Activated T-cell treated with anti-CD3 and anti-CD28 coated beads, Interleukin-2, amount 50 U/mL, for 72 hours (primary cell): ENCODE measurements around the gene CHCHD3. TPM values are rescaled to one million over a fixed set of nuclear protein-coding genes. Genes with fewer than 3 reads are reported as not detected.
"Not testable (repeated sequence)": the region's sequence is repeated elsewhere in the genome, so short reads cannot be mapped to it uniquely, and the experiment has no call there.

Source experiments
- ATAC-seq, 2 donors: fragments of 150-1000 bp; cut with Tn5 transposase; replicated peaks in 1 of 2; 2 replicates each; pipeline ENCODE4 v1.10.0; 2021; ENCODE audit warnings: moderate library complexity in 2 of 2, mild to moderate bottlenecking in 1 of 2
- DNase-seq, 2 donors: peaks; one replicate each; pipeline ENCODE4 v3.0.0; 2021 to 2022; ENCODE audit warnings: mixed read lengths in 1 of 2
- H3K27ac Mint-ChIP-seq: one replicate; pipeline ENCODE4 v1.8.0; 2022; ENCODE audit warnings: mild to moderate bottlenecking, moderate library complexity, mixed read lengths
- H3K27me3 Mint-ChIP-seq: one replicate; pipeline ENCODE4 v1.8.0; 2022; ENCODE audit warnings: low read depth, mixed read lengths
- H3K36me3 Mint-ChIP-seq, 2 donors: one replicate each; pipeline ENCODE4 v1.8.0; 2022; ENCODE audit warnings: mixed read lengths in 2 of 2, mild to moderate bottlenecking in 1 of 2; ENCODE audit not compliant: insufficient read depth in 2 of 2
- H3K4me1 Mint-ChIP-seq: one replicate; pipeline ENCODE4 v1.8.0; 2022; ENCODE audit warnings: low read depth, mixed read lengths
- H3K4me3 Mint-ChIP-seq, 2 donors: one replicate each; pipeline ENCODE4 v1.8.0; 2022; ENCODE audit warnings: mild to moderate bottlenecking in 2 of 2, mixed read lengths in 2 of 2, moderate library complexity in 2 of 2
- H3K9me3 Mint-ChIP-seq, 2 donors: one replicate each; pipeline ENCODE4 v1.8.0; 2022; ENCODE audit warnings: mixed read lengths in 2 of 2
- total RNA-seq, 2 donors: library from RNA; stranded (reverse); gene quantifications; one replicate each; pipeline ENCODE4 v1.2.3, GENCODE V29; 2022

The CHCHD3 gene
- total RNA-seq, 2 donors from 2014 or later = 59.3 to 75.5 TPM

DNA sequence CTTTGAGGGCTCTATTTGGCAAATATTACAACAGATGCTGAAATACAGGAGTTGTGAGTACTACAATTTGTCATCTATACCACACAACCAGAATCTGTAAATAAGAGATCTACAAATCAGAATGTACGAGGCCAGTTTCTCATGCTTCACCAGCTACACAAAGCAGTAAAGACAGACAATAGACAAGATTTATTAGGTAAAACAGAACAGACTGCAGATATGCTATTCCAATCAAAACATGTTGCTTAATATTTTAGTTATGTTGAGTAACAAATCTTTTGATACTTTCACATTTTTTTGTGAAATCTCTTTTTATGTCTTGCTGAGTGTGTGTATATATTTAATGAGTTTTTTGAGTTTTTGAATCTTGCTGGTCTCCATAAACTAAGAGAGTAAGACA, 109.1 kb downstream of the CHCHD3 start:
- H3K36me3 Mint-ChIP-seq = peaks cover 3 to 11% of the 10 kb centered on the region in 2 donors
- H3K4me3 Mint-ChIP-seq = no peak overlapping the region
- peaks cover 5% of the 10 kb centered on the region for H3K4me1 Mint-ChIP-seq
- no peak for DNase-seq
- H3K27ac Mint-ChIP-seq = no peak overlapping the region
- no peak for ATAC-seq
- no peaks in the 10 kb centered on the region for H3K27me3 Mint-ChIP-seq
- H3K9me3 Mint-ChIP-seq = no peaks in the 10 kb centered on the region

DNA sequence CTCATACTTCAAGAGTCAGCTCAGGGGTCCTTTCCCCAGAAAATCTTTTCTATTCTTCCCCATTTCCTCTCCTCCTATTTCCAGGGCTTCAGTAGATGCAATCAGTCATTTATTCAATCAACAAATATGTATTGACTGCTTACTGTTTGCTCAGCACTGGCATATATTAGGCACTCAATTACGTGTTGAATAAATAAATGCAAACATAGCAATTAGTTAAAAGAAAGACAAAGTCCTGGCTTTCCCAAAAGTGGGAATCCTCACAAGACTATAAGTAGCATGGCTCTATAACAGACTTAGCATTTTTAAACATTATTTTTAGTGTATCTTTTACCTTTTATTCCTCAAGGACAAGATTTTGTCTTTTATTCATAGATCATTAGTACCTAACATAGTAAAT, 111.6 kb downstream of the CHCHD3 start:
- no peak for DNase-seq
- no peak for ATAC-seq
- Mint-ChIP-seq H3K27me3 (no peaks in the 10 kb centered on the region), H3K9me3 (no peaks in the 10 kb centered on the region), H3K36me3 (peaks cover 3 to 11% of the 10 kb centered on the region in 2 donors), H3K4me1 (no peaks in the 10 kb centered on the region), H3K27ac (no peak overlapping the region), H3K4me3 (no peak overlapping the region)

DNA sequence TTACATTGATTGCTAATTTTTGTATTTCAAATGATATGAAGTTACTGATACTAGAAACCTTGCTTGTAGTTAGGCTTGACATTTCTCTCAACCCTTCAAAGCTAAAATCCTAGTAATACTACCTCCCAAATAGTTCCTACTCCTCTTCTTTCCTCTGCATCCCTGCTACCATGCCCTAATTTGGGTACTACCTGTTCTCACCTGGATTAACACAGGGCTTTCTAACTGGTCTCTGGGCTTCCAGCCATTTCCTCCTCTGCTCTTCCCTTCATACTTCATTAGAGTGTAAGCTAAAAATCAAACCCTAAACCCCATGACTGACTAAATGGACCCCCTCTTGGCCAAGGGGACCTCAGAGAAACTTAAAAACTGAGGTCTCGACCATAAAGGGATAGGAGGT, 112.4 kb downstream of the CHCHD3 start:
- no peaks in the 10 kb centered on the region for H3K9me3 Mint-ChIP-seq
- ATAC-seq = no peak
- H3K36me3 Mint-ChIP-seq = peaks cover 3 to 9% of the 10 kb centered on the region in 2 donors
- H3K27ac Mint-ChIP-seq = no peak overlapping the region
- DNase-seq = no peak
- H3K27me3 Mint-ChIP-seq = no peaks in the 10 kb centered on the region
- H3K4me3 Mint-ChIP-seq = no peak overlapping the region
- no peaks in the 10 kb centered on the region for H3K4me1 Mint-ChIP-seq

DNA sequence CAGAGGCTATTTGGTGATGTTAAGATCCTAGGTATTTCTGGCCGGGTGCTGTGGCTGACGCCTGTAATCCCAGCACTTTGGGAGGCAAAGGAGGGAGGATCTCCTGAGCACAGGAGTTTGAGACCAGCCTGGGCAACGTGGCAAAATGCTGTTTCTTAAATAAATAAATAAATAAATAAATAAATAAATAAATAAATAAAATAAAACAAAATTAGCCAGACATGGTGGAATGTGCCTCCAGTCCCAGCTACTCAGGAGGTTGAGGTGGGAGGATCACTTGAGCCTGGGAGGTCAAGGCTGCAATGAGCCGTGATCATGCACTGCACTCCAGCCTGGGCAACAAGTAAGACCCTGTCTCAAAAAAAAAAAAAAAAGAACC, 114.4 kb downstream of the CHCHD3 start:
- not testable (repeated sequence) for H3K27me3 Mint-ChIP-seq

DNA sequence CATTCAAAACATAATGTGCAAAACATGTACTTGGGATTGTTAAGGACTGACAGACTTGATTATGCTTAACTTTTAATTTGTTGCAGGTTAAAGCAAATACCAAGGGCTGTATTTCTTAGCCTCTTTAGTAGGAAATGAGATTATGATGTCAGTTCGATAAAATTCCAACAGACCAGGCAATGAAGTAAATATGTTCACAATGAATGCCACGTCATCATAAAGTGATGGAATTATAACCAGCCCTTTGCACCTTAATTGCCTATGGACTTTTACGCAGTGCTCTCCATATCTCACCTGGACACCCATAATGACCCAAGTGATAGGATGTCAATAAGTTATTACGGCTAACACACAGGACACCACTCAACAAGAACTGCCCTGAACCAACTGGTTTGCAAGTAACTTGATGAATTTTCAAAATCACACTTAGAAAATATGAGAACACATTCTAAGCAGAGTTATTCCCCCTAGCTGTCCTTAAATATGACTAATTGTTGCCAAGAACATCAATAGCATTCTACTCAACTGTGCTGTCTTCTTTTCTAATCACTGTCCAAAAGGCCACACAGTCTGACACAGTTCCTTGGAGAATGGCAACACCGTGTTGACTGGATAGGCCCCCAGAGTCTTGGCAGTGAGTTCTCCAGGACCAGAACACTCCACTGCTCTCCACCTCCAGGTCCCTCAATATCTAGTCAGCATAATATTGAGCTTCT, 115.0 kb downstream of the CHCHD3 start:
- H3K4me3 Mint-ChIP-seq = no peak overlapping the region
- no peaks in the 10 kb centered on the region for H3K4me1 Mint-ChIP-seq

More for the DNA sequence above, 114.4 kb downstream of the CHCHD3 start:
- H3K36me3 Mint-ChIP-seq, DNase-seq, ATAC-seq, H3K27ac Mint-ChIP-seq, H3K4me3 Mint-ChIP-seq, H3K9me3 Mint-ChIP-seq, H3K4me1 Mint-ChIP-seq: not testable (repeated sequence)

DNA sequence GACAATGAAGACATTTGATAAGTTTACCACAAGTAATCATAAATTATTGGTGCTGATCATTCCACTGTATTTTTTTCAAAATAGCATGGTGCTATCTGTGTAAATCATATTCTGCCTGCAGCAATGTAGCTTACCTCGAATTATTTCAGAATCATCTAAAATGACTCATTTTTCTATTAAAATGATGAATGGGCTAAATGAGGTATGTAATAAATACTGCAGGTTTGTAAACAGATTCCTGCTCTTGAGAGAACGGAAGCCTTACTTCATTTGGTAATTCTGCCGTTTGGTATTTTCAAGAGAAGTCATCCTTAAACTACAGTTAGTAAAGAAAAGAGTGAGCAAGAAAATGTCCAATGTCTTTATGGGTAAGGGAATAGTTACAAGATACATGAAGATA, 115.9 kb downstream of the CHCHD3 start:
- ATAC-seq (no peak), DNase-seq (no peak)
- Mint-ChIP-seq H3K4me1 (no peaks in the 10 kb centered on the region), H3K9me3 (no peaks in the 10 kb centered on the region), H3K4me3 (no peak overlapping the region), H3K27ac (no peak overlapping the region), H3K27me3 (no peaks in the 10 kb centered on the region), H3K36me3 (peaks cover 0 to 2% of the 10 kb centered on the region in 2 donors)

More for the DNA sequence above, 115.0 kb downstream of the CHCHD3 start:
- DNase-seq (no peak), ATAC-seq (no peak)
- Mint-ChIP-seq H3K9me3 (no peaks in the 10 kb centered on the region), H3K27me3 (no peaks in the 10 kb centered on the region), H3K27ac (no peak overlapping the region), H3K36me3 (no peaks in the 10 kb centered on the region)

DNA sequence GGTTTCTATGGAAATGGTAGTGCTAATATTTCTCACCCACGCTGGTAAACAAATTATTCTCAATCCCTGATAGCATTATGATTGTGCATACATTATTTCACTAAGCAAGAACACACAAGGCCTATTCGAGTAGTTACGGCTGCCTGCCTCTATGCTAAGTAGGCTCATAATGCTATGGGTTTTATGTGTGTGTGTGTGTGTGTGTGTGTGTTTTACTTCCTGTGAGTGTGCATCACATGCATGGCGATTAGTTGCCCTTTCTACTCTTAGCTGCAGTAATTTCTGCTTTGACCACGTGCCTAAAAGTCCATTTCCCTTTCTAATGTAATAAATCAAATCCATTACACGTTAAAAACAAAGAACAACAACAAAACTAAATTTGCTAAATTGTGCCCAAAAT, 117.0 kb downstream of the CHCHD3 start:
- Mint-ChIP-seq H3K36me3 (peaks cover 0 to 4% of the 10 kb centered on the region in 2 donors), H3K9me3 (peaks cover 0 to 3% of the 10 kb centered on the region in 2 donors), H3K4me3 (no peak overlapping the region), H3K4me1 (no peaks in the 10 kb centered on the region), H3K27me3 (no peaks in the 10 kb centered on the region), H3K27ac (no peak overlapping the region)
- no peak for DNase-seq
- ATAC-seq = no peak

DNA sequence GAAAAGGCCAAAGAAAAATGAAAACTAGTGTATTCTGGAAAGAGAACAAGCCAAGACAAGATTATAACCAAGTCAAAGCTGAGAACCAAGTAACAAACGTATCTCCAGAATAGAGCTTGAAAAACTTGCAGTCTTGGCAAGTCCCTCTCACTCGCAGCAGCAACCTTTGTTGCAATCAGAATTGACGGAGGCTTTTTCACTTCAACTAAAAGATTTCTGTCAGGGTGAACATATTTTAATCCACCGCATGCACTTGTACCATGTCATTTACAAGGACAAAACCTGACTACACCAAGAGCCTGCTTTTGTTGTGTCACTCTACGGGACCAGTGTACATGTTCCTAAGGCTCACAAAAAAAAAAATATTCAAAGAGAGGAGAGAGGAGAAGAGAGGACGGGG, 122.0 kb downstream of the CHCHD3 start:
- Mint-ChIP-seq H3K4me1 (no peaks in the 10 kb centered on the region), H3K36me3 (peaks cover 0 to 7% of the 10 kb centered on the region in 2 donors), H3K4me3 (no peak overlapping the region), H3K9me3 (peaks cover 0 to 3% of the 10 kb centered on the region in 2 donors), H3K27ac (peak overlapping the region; percentile 59), H3K27me3 (no peaks in the 10 kb centered on the region)
- DNase-seq (no peak), ATAC-seq (no peak)

DNA sequence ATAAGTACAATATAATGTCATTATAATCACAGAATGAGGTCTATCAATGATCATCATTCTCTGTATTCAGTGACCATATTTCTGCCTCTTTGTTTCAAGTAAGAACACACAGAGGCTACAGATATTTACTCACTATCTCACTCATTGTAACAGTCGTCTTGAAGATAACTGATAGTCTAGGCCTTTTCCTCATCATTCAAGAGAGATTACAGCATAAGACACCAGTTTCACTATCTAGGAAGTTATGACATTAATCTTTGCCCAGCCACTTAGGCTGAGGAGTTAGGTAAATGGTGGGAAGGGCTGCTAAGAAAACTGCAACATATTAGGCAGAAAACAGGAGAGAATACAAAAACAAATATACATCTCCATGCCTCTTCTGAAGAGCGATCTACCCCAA, 125.3 kb downstream of the CHCHD3 start:
- Mint-ChIP-seq H3K27me3 (no peaks in the 10 kb centered on the region), H3K36me3 (peaks cover 0 to 7% of the 10 kb centered on the region in 2 donors), H3K4me1 (no peaks in the 10 kb centered on the region), H3K9me3 (peaks cover 0 to 4% of the 10 kb centered on the region in 2 donors), H3K4me3 (no peak overlapping the region), H3K27ac (no peak overlapping the region)
- no peak for DNase-seq
- ATAC-seq = no peak

DNA sequence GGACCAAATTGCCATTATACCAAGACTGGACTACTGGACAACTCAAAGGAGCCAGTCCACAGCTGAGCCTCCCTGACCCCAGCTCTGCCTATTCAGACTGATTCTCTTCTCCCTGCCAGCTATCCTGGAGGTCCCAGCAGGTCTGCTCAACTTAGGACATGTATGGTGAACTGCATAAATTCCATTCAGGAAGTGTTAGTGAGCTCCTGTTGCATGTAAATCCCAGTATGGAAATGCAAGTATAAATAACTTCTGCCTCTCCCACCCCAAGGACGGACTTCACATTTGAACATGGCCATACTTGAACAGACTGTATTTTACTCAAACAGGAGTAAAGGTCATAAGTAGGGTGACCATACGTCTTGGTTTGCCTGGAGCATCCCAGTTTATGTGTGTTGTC, 128.4 kb downstream of the CHCHD3 start:
- Mint-ChIP-seq H3K36me3 (peaks cover 3 to 5% of the 10 kb centered on the region in 2 donors), H3K4me3 (no peak overlapping the region), H3K27me3 (no peaks in the 10 kb centered on the region), H3K9me3 (peaks cover 0 to 1% of the 10 kb centered on the region in 2 donors), H3K4me1 (peaks cover 4% of the 10 kb centered on the region), H3K27ac (no peak overlapping the region)
- ATAC-seq (no peak), DNase-seq (no peak)

DNA sequence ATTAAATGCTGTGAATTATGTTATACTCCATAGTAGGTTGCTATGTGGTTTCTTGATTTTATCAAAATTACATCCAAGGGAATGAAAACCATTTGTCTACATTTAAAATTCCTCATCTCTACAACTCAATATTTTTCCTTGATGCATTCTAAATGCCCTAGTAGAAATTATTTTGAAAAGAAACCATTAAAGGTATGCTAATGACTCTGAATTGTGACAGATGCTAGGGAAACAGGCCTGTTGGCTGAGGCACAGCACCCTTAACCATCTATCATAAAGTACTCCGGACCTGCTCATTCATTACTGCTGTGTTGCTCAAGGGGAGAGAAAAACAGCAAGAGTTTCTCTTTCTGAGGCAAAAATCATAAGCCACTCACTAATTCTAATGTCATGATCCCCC, 131.2 kb downstream of the CHCHD3 start:
- no peak for ATAC-seq
- no peak overlapping the region for H3K4me3 Mint-ChIP-seq
- H3K36me3 Mint-ChIP-seq = peaks cover 3 to 4% of the 10 kb centered on the region in 2 donors
- H3K27me3 Mint-ChIP-seq = no peaks in the 10 kb centered on the region
- H3K27ac Mint-ChIP-seq = no peak overlapping the region
- peaks cover 0 to 1% of the 10 kb centered on the region in 2 donors for H3K9me3 Mint-ChIP-seq
- H3K4me1 Mint-ChIP-seq = peaks cover 4% of the 10 kb centered on the region
- DNase-seq = no peak

DNA sequence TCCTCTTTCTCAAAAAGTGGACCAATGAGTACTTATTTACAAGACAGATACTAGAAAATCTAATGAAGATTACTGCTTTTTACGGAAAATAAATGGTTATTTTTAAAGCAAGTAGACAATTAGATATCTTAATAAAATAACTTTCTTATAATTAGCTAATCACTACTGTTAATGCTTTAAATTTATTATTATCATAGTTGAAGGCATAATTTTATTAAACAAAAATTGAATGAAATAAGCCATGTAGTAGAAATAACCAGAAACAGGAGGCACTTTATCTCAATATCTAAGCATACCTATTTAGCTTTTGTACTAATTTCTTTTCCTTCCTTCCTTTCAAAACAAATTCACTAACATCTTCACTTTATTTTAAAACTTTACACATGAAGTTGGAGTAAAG, 134.9 kb downstream of the CHCHD3 start:
- ATAC-seq = no peak
- DNase-seq = no peak
- Mint-ChIP-seq H3K4me1 (peaks cover 11% of the 10 kb centered on the region), H3K36me3 (peaks cover 0 to 3% of the 10 kb centered on the region in 2 donors), H3K9me3 (no peaks in the 10 kb centered on the region), H3K27ac (no peak overlapping the region), H3K27me3 (no peaks in the 10 kb centered on the region), H3K4me3 (no peak overlapping the region)

DNA sequence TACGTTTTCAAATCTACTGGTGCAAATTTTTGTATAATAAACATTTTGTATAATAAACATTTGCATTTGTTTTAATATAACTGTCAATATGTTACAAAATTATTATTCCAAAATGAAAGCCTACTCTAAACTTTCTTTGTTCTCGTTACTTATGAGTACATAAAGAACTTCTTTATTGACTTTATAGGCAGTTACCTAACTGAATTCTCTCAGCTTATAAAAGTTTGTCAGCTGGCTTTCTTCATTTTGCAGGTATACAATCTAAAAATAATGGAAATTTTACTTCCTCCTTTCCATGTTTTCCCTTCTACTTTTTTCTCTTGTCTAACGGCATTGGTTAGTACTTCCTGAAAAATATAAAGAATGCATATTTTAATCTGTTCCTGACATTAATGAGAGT, 137.1 kb downstream of the CHCHD3 start:
- DNase-seq = no peak

DNA sequence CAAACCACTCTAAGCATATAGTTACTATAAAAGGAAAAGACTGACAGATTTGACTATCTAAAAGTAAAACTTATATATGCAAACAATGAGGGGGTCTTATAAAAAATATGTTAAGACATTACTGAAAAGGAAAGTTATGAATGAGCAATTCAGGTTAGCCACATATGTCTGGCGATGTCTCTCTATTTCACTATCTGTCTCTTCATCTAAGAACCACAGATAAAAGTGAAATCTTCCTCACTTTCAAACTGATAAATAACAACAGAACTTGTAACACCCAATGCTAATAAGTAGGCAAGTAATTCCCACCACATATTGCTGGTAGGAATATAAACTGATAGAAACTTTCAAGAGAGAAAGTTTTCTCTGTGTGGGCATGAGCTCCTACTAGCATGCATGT, 138.2 kb downstream of the CHCHD3 start:
- Mint-ChIP-seq H3K4me1 (peaks cover 7% of the 10 kb centered on the region), H3K36me3 (peaks cover 3 to 5% of the 10 kb centered on the region in 2 donors), H3K9me3 (no peaks in the 10 kb centered on the region), H3K4me3 (no peak overlapping the region), H3K27ac (no peak overlapping the region), H3K27me3 (no peaks in the 10 kb centered on the region)
- DNase-seq = no peak
- ATAC-seq = peak; percentile 19 to 22

More for the DNA sequence above, 137.1 kb downstream of the CHCHD3 start:
- H3K4me1 Mint-ChIP-seq = peaks cover 7% of the 10 kb centered on the region
- H3K27ac Mint-ChIP-seq = no peak overlapping the region
- no peak overlapping the region for H3K4me3 Mint-ChIP-seq
- peaks cover 3 to 7% of the 10 kb centered on the region in 2 donors for H3K36me3 Mint-ChIP-seq
- no peak for ATAC-seq
- no peaks in the 10 kb centered on the region for H3K9me3 Mint-ChIP-seq
- no peaks in the 10 kb centered on the region for H3K27me3 Mint-ChIP-seq
